ENCODE measurements around the gene KLHL13.

- no peak for TF ChIP-seq CTCF (IDR thresholded peaks at IDR 0.05; ENCODE audit: insufficient read depth, low read depth, low read length)
- TF ChIP-seq EZH2 (IDR thresholded peaks at IDR 0.05; ENCODE audit: insufficient read depth, low read length): no peak
Observed at GRCh38 chrX:117871796-117872195, 244.8 kb downstream of the KLHL13 start.
